Epithelial cell of esophagus (primary cell): ENCODE results near the gene GPR152.

ENCODE experiments used
- DNase-seq: peaks from one replicate; pipeline ENCODE4 v3.0.0; 2010; ENCODE audit warnings: low read depth
- H3K4me3 ChIP-seq: 2 replicates; pipeline ENCODE4 v1.5.1; 2011; ENCODE audit warnings: mild to moderate bottlenecking, low read length, control low read depth
- CTCF ChIP-seq: IDR thresholded peaks from 2 replicates; pipeline ENCODE4 v1.5.1; 2011; ENCODE audit warnings: low read depth, mild to moderate bottlenecking, low read length, control low read depth, inconsistent platforms; ENCODE audit not compliant: insufficient read depth; ENCODE audit errors: missing control alignments

GPR152 gene

GRCh38 chr11:67449116-67449844 is 3.2 kb downstream of the GPR152 start:
- no peak for TF ChIP-seq CTCF
- DNase-seq = no peak

GRCh38 chr11:67448220-67448609 is 4.3 kb downstream of the GPR152 start:
- TF ChIP-seq CTCF = no peak
- no peak for DNase-seq
- no peak overlapping the region for H3K4me3 ChIP-seq

More at GRCh38 chr11:67449116-67449844, 3.2 kb downstream of the GPR152 start:
- no peak overlapping the region for H3K4me3 ChIP-seq

GRCh38 chr11:67445515-67445914 is 7.0 kb downstream of the GPR152 start:
- TF ChIP-seq CTCF = no peak
- no peak overlapping the region for H3K4me3 ChIP-seq
- DNase-seq = no peak

- DNase-seq = no peak
- no peak for TF ChIP-seq CTCF
- H3K4me3 ChIP-seq = peak overlapping the region; percentile 76
Observed at GRCh38 chr11:67442504-67443404, 9.8 kb downstream of the GPR152 start.

GRCh38 chr11:67441731-67442351 is 10.7 kb downstream of the GPR152 start:
- TF ChIP-seq CTCF = no peak
- no peak for DNase-seq
- H3K4me3 ChIP-seq = no peak overlapping the region

- no peak for DNase-seq
- TF ChIP-seq CTCF = no peak
Observed at GRCh38 chr11:67441098-67441563, 11.4 kb downstream of the GPR152 start.

More at GRCh38 chr11:67441098-67441563, 11.4 kb downstream of the GPR152 start:
- H3K4me3 ChIP-seq = no peak overlapping the region
